ENCODE results near the gene ARID2. TPM values are rescaled to one million over a fixed set of nuclear protein-coding genes. Genes with fewer than 3 reads are reported as not detected.

ARID2 gene
- total and polyA plus RNA-seq, 2 of the 13 experiments (the other 11 are each of a cell fraction or from before 2014, with no cell fraction given): 15.9 to 22.2 TPM

- TF ChIP-seq, protein P1, sequence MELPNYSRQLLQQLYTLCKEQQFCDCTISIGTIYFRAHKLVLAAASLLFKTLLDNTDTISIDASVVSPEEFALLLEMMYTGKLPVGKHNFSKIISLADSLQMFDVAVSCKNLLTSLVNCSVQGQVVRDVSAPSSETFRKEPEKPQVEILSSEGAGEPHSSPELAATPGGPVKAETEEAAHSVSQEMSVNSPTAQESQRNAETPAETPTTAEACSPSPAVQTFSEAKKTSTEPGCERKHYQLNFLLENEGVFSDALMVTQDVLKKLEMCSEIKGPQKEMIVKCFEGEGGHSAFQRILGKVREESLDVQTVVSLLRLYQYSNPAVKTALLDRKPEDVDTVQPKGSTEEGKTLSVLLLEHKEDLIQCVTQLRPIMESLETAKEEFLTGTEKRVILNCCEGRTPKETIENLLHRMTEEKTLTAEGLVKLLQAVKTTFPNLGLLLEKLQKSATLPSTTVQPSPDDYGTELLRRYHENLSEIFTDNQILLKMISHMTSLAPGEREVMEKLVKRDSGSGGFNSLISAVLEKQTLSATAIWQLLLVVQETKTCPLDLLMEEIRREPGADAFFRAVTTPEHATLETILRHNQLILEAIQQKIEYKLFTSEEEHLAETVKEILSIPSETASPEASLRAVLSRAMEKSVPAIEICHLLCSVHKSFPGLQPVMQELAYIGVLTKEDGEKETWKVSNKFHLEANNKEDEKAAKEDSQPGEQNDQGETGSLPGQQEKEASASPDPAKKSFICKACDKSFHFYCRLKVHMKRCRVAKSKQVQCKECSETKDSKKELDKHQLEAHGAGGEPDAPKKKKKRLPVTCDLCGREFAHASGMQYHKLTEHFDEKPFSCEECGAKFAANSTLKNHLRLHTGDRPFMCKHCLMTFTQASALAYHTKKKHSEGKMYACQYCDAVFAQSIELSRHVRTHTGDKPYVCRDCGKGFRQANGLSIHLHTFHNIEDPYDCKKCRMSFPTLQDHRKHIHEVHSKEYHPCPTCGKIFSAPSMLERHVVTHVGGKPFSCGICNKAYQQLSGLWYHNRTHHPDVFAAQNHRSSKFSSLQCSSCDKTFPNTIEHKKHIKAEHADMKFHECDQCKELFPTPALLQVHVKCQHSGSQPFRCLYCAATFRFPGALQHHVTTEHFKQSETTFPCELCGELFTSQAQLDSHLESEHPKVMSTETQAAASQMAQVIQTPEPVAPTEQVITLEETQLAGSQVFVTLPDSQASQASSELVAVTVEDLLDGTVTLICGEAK (IDR thresholded peaks at IDR 0.05): no peak
- TF ChIP-seq, protein P1 (CRISPR knock-in tag; IDR thresholded peaks at IDR 0.05): no peak
- TF ChIP-seq KLF11 (CRISPR knock-in tag; IDR thresholded peaks at IDR 0.05) (no peak), CENPX (CRISPR knock-in tag; IDR thresholded peaks at IDR 0.05) (no peak), ZNF563 (CRISPR knock-in tag; IDR thresholded peaks at IDR 0.05) (no peak), MLX (CRISPR knock-in tag; IDR thresholded peaks at IDR 0.05) (no peak), KAT8 (CRISPR knock-in tag; IDR thresholded peaks at IDR 0.05) (no peak), CREM (IDR thresholded peaks at IDR 0.05) (no peak), CREM (CRISPR knock-in tag; IDR thresholded peaks at IDR 0.05) (no peak), MYC (CRISPR knock-in tag; IDR thresholded peaks at IDR 0.05; ENCODE audit: borderline replicate concordance) (no peak), ZNF234 (CRISPR knock-in tag; conservative IDR thresholded peaks at IDR 0.05) (no peak)
- TF ChIP-seq, protein P2, sequence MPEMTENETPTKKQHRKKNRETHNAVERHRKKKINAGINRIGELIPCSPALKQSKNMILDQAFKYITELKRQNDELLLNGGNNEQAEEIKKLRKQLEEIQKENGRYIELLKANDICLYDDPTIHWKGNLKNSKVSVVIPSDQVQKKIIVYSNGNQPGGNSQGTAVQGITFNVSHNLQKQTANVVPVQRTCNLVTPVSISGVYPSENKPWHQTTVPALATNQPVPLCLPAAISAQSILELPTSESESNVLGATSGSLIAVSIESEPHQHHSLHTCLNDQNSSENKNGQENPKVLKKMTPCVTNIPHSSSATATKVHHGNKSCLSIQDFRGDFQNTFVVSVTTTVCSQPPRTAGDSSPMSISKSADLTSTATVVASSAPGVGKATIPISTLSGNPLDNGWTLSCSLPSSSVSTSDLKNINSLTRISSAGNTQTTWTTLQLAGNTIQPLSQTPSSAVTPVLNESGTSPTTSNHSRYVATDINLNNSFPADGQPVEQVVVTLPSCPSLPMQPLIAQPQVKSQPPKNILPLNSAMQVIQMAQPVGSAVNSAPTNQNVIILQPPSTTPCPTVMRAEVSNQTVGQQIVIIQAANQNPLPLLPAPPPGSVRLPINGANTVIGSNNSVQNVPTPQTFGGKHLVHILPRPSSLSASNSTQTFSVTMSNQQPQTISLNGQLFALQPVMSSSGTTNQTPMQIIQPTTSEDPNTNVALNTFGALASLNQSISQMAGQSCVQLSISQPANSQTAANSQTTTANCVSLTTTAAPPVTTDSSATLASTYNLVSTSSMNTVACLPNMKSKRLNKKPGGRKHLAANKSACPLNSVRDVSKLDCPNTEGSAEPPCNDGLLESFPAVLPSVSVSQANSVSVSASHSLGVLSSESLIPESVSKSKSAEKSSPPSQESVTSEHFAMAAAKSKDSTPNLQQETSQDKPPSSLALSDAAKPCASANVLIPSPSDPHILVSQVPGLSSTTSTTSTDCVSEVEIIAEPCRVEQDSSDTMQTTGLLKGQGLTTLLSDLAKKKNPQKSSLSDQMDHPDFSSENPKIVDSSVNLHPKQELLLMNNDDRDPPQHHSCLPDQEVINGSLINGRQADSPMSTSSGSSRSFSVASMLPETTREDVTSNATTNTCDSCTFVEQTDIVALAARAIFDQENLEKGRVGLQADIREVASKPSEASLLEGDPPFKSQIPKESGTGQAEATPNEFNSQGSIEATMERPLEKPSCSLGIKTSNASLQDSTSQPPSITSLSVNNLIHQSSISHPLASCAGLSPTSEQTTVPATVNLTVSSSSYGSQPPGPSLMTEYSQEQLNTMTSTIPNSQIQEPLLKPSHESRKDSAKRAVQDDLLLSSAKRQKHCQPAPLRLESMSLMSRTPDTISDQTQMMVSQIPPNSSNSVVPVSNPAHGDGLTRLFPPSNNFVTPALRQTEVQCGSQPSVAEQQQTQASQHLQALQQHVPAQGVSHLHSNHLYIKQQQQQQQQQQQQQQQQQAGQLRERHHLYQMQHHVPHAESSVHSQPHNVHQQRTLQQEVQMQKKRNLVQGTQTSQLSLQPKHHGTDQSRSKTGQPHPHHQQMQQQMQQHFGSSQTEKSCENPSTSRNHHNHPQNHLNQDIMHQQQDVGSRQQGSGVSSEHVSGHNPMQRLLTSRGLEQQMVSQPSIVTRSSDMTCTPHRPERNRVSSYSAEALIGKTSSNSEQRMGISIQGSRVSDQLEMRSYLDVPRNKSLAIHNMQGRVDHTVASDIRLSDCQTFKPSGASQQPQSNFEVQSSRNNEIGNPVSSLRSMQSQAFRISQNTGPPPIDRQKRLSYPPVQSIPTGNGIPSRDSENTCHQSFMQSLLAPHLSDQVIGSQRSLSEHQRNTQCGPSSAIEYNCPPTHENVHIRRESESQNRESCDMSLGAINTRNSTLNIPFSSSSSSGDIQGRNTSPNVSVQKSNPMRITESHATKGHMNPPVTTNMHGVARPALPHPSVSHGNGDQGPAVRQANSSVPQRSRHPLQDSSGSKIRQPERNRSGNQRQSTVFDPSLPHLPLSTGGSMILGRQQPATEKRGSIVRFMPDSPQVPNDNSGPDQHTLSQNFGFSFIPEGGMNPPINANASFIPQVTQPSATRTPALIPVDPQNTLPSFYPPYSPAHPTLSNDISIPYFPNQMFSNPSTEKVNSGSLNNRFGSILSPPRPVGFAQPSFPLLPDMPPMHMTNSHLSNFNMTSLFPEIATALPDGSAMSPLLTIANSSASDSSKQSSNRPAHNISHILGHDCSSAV (CRISPR knock-in tag; IDR thresholded peaks at IDR 0.05; ENCODE audit: borderline replicate concordance): no peak
These were observed 149.2 kb downstream of the ARID2 start (continued) for GRCh38 chr12:45878630-45879255.

Data from HepG2 (cell line).